Measurements from ENCODE around the gene LMBR1L.

DNA sequence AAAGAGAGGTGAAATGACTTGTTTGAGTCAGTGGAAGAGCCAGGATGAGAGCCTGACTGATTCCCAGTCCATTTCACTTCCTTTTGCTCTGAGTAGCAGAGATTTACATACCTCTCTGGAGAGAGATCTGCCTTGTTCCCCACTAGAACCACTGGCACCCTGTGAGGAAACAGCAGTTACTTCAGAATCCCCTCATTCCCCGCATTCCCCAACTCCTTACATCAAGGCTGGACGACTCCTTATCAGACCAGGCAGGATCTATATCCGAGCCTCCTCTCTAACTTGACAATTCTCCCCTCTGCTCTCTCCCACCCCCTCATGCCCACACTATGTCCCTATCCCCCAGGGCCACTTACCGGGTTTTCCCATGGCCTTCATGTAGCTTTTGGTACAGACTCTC lies 44.5 kb downstream of the LMBR1L start:
- TF ChIP-seq, protein P1, sequence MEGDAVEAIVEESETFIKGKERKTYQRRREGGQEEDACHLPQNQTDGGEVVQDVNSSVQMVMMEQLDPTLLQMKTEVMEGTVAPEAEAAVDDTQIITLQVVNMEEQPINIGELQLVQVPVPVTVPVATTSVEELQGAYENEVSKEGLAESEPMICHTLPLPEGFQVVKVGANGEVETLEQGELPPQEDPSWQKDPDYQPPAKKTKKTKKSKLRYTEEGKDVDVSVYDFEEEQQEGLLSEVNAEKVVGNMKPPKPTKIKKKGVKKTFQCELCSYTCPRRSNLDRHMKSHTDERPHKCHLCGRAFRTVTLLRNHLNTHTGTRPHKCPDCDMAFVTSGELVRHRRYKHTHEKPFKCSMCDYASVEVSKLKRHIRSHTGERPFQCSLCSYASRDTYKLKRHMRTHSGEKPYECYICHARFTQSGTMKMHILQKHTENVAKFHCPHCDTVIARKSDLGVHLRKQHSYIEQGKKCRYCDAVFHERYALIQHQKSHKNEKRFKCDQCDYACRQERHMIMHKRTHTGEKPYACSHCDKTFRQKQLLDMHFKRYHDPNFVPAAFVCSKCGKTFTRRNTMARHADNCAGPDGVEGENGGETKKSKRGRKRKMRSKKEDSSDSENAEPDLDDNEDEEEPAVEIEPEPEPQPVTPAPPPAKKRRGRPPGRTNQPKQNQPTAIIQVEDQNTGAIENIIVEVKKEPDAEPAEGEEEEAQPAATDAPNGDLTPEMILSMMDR (conservative IDR thresholded peaks at IDR 0.05; ENCODE audit: low read depth, low read length), result no peak
- TF ChIP-seq EZH2 (IDR thresholded peaks at IDR 0.05; ENCODE audit: borderline replicate concordance, low read depth, low read length, poor library complexity, severe bottlenecking), result no peak

All from A673 (cell line).